OCI-LY7 (cell line): ENCODE measurements around the gene CHD1. TPM values are rescaled to one million over a fixed set of nuclear protein-coding genes. Genes with fewer than 3 reads are reported as not detected.

Experiments
- BruUV-seq: library from RNA; stranded (reverse); fragments of 400-500 nt; replicated peaks from 2 replicates; lab custom pipeline; 2021; lab: Mats Ljungman, UMichigan
- CTCF ChIA-PET: fragments of 300-600 bp; sonication (Branson Sonifier 250); formaldehyde crosslinking; loops from one replicate; lab custom pipeline; 2022; ENCODE audit warnings: antibody characterized with exemption; ENCODE audit not compliant: unreplicated experiment; lab: Charles Lee
- POLR2A ChIA-PET: fragments of 300-600 bp; sonication (Branson Sonifier 250); formaldehyde crosslinking; loops from one replicate; lab custom pipeline; 2022; ENCODE audit warnings: antibody characterized with exemption; lab: Charles Lee
- DNase-seq: peaks from one replicate; pipeline ENCODE4 v3.0.0-alpha.2; 2015; ENCODE audit warnings: low spot score
- H2AFZ ChIP-seq: fragments of 200-600 bp; sonication (generic), shearing (Covaris generic); 2 replicates; pipeline ENCODE4 v1.6.1; 2014; ENCODE audit warnings: mild to moderate bottlenecking, antibody characterized with exemption, low read length, moderate library complexity
- H3K27ac ChIP-seq: fragments of 200-600 bp; sonication (generic); 2 replicates; pipeline ENCODE4 v1.5.1; 2014; ENCODE audit warnings: mixed run types, low read depth, mild to moderate bottlenecking, moderate library complexity, low read length, inconsistent platforms; ENCODE audit not compliant: poor library complexity, severe bottlenecking
- H3K36me3 ChIP-seq: fragments of 200-600 bp; sonication (generic); 2 replicates; pipeline ENCODE4 v1.6.1; 2014; ENCODE audit warnings: mild to moderate bottlenecking, antibody characterized with exemption, low read length, moderate library complexity, mixed read lengths; ENCODE audit not compliant: insufficient read depth
- H3K4me1 ChIP-seq: fragments of 200-600 bp; sonication (generic); 2 replicates; pipeline ENCODE4 v1.5.1; 2014; ENCODE audit warnings: mild to moderate bottlenecking, low read length; ENCODE audit not compliant: insufficient read depth, poor library complexity, severe bottlenecking
- H3K4me2 ChIP-seq: fragments of 200-600 bp; sonication (generic); 2 replicates; pipeline ENCODE4 v1.6.1; 2014; ENCODE audit warnings: mild to moderate bottlenecking, low read length
- H3K4me3 ChIP-seq: fragments of 200-600 bp; sonication (generic); 2 replicates; pipeline ENCODE4 v1.5.1; 2014; ENCODE audit warnings: mild to moderate bottlenecking, low read depth, low read length; ENCODE audit not compliant: poor library complexity, severe bottlenecking
- H3K79me2 ChIP-seq: fragments of 200-600 bp; sonication (generic); 2 replicates; pipeline ENCODE4 v1.6.1; 2016; ENCODE audit warnings: low read depth, mild to moderate bottlenecking, low read length, moderate library complexity, mixed read lengths; ENCODE audit not compliant: insufficient read depth
- H3K9me2 ChIP-seq: fragments of 200-600 bp; sonication (generic); 2 replicates; pipeline ENCODE4 v1.6.1; 2016; ENCODE audit warnings: mild to moderate bottlenecking, low read length, mixed read lengths; ENCODE audit not compliant: insufficient read depth
- H3K9me3 ChIP-seq: fragments of 200-600 bp; sonication (generic); 2 replicates; pipeline ENCODE4 v1.6.1; 2014; ENCODE audit warnings: mild to moderate bottlenecking, mixed run types, low read length, mixed read lengths
- H4K20me1 ChIP-seq: fragments of 200-600 bp; sonication (generic); 2 replicates; pipeline ENCODE4 v1.6.1; 2014; ENCODE audit warnings: mild to moderate bottlenecking, antibody characterized with exemption, low read length, moderate library complexity, mixed read lengths; ENCODE audit not compliant: insufficient read depth
- EZH2phosphoT487 ChIP-seq: fragments of 200-600 bp; sonication (generic); IDR thresholded peaks from 2 replicates; pipeline ENCODE4 v1.6.1; 2018; ENCODE audit warnings: low read depth, borderline replicate concordance, mild to moderate bottlenecking, mixed run types, antibody characterized with exemption, low read length, moderate library complexity, mixed read lengths
- intact Hi-C: fragments of 100-400 bp; cut with micrococcal nuclease; formaldehyde crosslinking; loops from one replicate; pipeline ENCODE4 v1.10.0; 2022; ENCODE audit not compliant: unreplicated experiment
- total RNA-seq, 2 experiments: library from RNA; depleted of rRNA in 1 of 2; stranded (reverse); fragments of >200 nt in 1 of 2; shearing (Covaris generic) in 1 of 2; gene quantifications; 2 replicates each; pipeline ENCODE4 v1.2.3, GENCODE V29; 2014 to 2022
- TF ChIP-seq, protein P1 (sequence below): fragments of 200-600 bp; sonication (generic); conservative IDR thresholded peaks from 2 replicates; pipeline ENCODE4 v1.5.1; 2014; ENCODE audit warnings: mild to moderate bottlenecking, antibody characterized with exemption, low read length, moderate library complexity, mixed read lengths

CHD1 gene
- total RNA-seq, 2 experiments from 2014 or later = 8.3 to 10.3 TPM

DNA sequence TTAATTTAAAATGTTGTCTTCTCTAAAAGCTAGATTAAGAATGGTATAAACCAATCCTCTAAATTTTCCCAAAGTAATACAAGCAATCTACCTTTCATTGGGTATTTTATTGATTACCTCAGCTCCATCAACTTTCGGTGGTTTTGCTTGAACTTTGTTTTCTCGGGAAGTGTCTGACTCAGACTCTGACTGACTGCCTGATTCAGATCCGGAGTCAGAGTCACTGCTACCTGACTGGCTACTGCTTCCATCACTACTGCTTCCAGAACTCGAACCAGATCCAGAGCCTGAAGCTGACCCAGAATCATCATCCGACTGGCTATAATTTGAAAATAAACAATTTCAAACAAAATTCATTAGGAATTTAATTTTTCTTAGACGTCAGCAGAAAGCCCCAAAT, 24.0 kb downstream of the CHD1 start:
- intact Hi-C loops = no loop called here
- Histone ChIP-seq H3K4me3 (no peak overlapping the region), H3K9me2 (no peaks in the 10 kb centered on the region), H3K4me1 (no peaks in the 10 kb centered on the region), H3K4me2 (no peak overlapping the region), H4K20me1 (no peaks in the 10 kb centered on the region), H3K9me3 (no peaks in the 10 kb centered on the region), H3K36me3 (no peaks in the 10 kb centered on the region), H3K27ac (no peak overlapping the region), H2AFZ (no peak overlapping the region), H3K79me2 (no peaks in the 10 kb centered on the region)
- BruUV-seq = no TSS peak
- CTCF ChIA-PET = interaction anchor here (1.3 kb wide), 1 partner anchor 128 kb away, joined by 4 read pairs; no protein-coding TSS in a partner anchor
- no peak for DNase-seq
- TF ChIP-seq, protein P1, sequence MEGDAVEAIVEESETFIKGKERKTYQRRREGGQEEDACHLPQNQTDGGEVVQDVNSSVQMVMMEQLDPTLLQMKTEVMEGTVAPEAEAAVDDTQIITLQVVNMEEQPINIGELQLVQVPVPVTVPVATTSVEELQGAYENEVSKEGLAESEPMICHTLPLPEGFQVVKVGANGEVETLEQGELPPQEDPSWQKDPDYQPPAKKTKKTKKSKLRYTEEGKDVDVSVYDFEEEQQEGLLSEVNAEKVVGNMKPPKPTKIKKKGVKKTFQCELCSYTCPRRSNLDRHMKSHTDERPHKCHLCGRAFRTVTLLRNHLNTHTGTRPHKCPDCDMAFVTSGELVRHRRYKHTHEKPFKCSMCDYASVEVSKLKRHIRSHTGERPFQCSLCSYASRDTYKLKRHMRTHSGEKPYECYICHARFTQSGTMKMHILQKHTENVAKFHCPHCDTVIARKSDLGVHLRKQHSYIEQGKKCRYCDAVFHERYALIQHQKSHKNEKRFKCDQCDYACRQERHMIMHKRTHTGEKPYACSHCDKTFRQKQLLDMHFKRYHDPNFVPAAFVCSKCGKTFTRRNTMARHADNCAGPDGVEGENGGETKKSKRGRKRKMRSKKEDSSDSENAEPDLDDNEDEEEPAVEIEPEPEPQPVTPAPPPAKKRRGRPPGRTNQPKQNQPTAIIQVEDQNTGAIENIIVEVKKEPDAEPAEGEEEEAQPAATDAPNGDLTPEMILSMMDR = no peak
- POLR2A ChIA-PET = interaction anchor here (0.8 to 1.3 kb wide), 2 partner anchors 31 to 136 kb away, joined by 3 read pairs; no protein-coding TSS in a partner anchor

DNA sequence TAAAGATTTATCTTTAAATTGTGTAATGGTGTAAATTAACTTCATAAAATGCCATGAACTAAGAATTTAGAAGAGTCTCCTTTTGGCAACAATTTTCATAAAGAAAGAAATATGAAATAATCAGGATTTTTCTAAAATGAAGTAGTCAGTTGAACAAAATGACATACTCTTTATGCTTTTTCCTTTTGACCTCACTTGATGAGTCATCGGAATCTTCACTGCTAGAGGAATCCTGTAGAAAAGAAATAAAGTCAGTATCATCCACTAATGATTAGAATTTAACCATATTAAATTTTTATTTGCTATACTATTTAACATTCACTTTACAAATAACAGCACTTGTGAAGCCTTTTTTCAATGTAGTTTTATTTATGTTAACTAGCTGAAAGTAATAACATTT, 26.1 kb downstream of the CHD1 start:
- Histone ChIP-seq H3K4me1 (no peaks in the 10 kb centered on the region), H3K4me3 (no peak overlapping the region), H3K9me2 (no peaks in the 10 kb centered on the region), H3K36me3 (no peaks in the 10 kb centered on the region), H4K20me1 (no peaks in the 10 kb centered on the region), H2AFZ (no peak overlapping the region), H3K4me2 (no peak overlapping the region), H3K9me3 (no peaks in the 10 kb centered on the region), H3K79me2 (no peaks in the 10 kb centered on the region), H3K27ac (no peak overlapping the region)
- ChIA-PET POLR2A (no interaction called here), CTCF (no interaction called here)
- intact Hi-C loops = no loop called here
- DNase-seq = no peak
- no TSS peak for BruUV-seq
- no peak for TF ChIP-seq EZH2phosphoT487
- TF ChIP-seq, protein P1 = no peak

DNA sequence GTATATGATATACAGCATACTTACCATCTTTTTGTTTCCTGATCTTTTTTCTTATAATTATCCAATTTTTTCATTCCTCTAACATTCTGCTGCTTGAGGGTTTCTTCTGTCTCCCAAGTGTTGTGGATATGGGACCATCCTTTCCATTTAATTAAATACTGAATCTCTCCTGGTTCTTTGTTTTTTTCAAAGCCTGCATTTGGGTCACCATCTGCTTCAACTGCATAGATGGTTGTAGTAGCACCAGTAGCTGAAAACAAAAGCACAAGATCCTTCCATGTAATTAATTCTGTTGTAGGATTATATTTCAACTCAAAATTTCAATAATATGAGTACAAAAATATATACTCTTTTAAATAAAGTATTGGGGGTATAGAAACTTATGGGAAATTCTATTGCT, 29.4 kb downstream of the CHD1 start:
- Histone ChIP-seq H3K9me2 (no peaks in the 10 kb centered on the region), H3K4me3 (no peak overlapping the region), H3K9me3 (no peaks in the 10 kb centered on the region), H3K36me3 (no peaks in the 10 kb centered on the region), H3K4me2 (no peak overlapping the region), H4K20me1 (no peaks in the 10 kb centered on the region), H3K4me1 (no peaks in the 10 kb centered on the region), H3K27ac (no peak overlapping the region), H3K79me2 (no peaks in the 10 kb centered on the region), H2AFZ (no peak overlapping the region)
- ChIA-PET POLR2A (interaction anchor here (1.2 kb wide), 1 partner anchor 19 kb away, joined by 3 read pairs; no protein-coding TSS in a partner anchor), CTCF (no interaction called here)
- intact Hi-C loops = no loop called here
- no TSS peak for BruUV-seq
- DNase-seq = no peak
- no peak for TF ChIP-seq EZH2phosphoT487
- TF ChIP-seq, protein P1 = no peak
